ENCODE results near the gene PIEZO2.

The PIEZO2 gene

GRCh38 chr18:10702206-10702605 is 447.2 kb downstream of the PIEZO2 start:
- no peak overlapping the region for H3K4me2 ChIP-seq (ENCODE audit: low read length)
- no peaks in the 10 kb centered on the region for H3K36me3 ChIP-seq (ENCODE audit: control insufficient read depth in 1 of 2, insufficient read depth in 2 of 2, low read length in 2 of 2)
- no peak overlapping the region for H3K4ac ChIP-seq (ENCODE audit: low read depth, low read length)
- H4K8ac ChIP-seq (ENCODE audit: low read depth, low read length) = no peak overlapping the region
- no peak overlapping the region for H2BK120ac ChIP-seq (ENCODE audit: insufficient read depth, low read length, poor library complexity)
- no peak overlapping the region for H3K23ac ChIP-seq (ENCODE audit: low read length)
- H3K4me3 ChIP-seq (ENCODE audit: low read depth, low read length) = no peak overlapping the region
- no peak overlapping the region for H2BK12ac ChIP-seq (ENCODE audit: low read length)
- no peak for DNase-seq
- no peaks in the 10 kb centered on the region for H3K27me3 ChIP-seq (ENCODE audit: insufficient read depth, low read length)
- WGBS (ENCODE audit: extremely low coverage, insufficient coverage, insufficient read length) = no CpG with 5 or more reads among the region's 8 CpGs
- H4K91ac ChIP-seq (ENCODE audit: low read depth, low read length) = no peak overlapping the region
- no peak overlapping the region for H2BK5ac ChIP-seq (ENCODE audit: low read depth, low read length, poor library complexity)
- H3K18ac ChIP-seq (ENCODE audit: low read length) = no peak overlapping the region
- no peak overlapping the region for H3K27ac ChIP-seq (ENCODE audit: low read depth, low read length)
- no peak overlapping the region for H4K12ac ChIP-seq (ENCODE audit: low read depth, low read length)
- no peak overlapping the region for H2AFZ ChIP-seq (ENCODE audit: insufficient read depth, low read length, poor library complexity)
- H3K9me3 ChIP-seq (ENCODE audit: insufficient read depth, low read depth, low read length) = peaks cover 2% of the 10 kb centered on the region
- no peaks in the 10 kb centered on the region for H3K79me2 ChIP-seq (ENCODE audit: control insufficient read depth, insufficient read depth, low read length, poor library complexity)
- H3K79me1 ChIP-seq (ENCODE audit: low read length) = no peaks in the 10 kb centered on the region
- no peak overlapping the region for H3K14ac ChIP-seq (ENCODE audit: low read length)
- H3K4me1 ChIP-seq (ENCODE audit: control insufficient read depth in 1 of 2, insufficient read depth in 2 of 2, low read length in 2 of 2) = no peaks in the 10 kb centered on the region
- H2AK5ac ChIP-seq (ENCODE audit: low read length) = no peak overlapping the region
- H3K9ac ChIP-seq (ENCODE audit: low read length) = no peak overlapping the region

- Histone ChIP-seq H3K9me3 (ENCODE audit: insufficient read depth, low read depth, low read length) (peaks cover 4% of the 10 kb centered on the region), H3K27me3 (ENCODE audit: insufficient read depth, low read length) (no peaks in the 10 kb centered on the region), H3K4ac (ENCODE audit: low read depth, low read length) (no peak overlapping the region), H3K14ac (ENCODE audit: low read length) (no peak overlapping the region), H4K12ac (ENCODE audit: low read depth, low read length) (no peak overlapping the region), H3K79me2 (ENCODE audit: control insufficient read depth, insufficient read depth, low read length, poor library complexity) (no peaks in the 10 kb centered on the region), H4K91ac (ENCODE audit: low read depth, low read length) (no peak overlapping the region), H3K23ac (ENCODE audit: low read length) (no peak overlapping the region), H3K4me3 (ENCODE audit: low read depth, low read length) (no peak overlapping the region), H2AK5ac (ENCODE audit: low read length) (no peak overlapping the region), H3K9ac (ENCODE audit: low read length) (no peak overlapping the region), H2BK5ac (ENCODE audit: low read depth, low read length, poor library complexity) (no peak overlapping the region), H3K27ac (ENCODE audit: low read depth, low read length) (no peak overlapping the region), H2BK12ac (ENCODE audit: low read length) (no peak overlapping the region), H2AFZ (ENCODE audit: insufficient read depth, low read length, poor library complexity) (no peak overlapping the region), H4K8ac (ENCODE audit: low read depth, low read length) (no peak overlapping the region), H3K36me3 (ENCODE audit: control insufficient read depth in 1 of 2, insufficient read depth in 2 of 2, low read length in 2 of 2) (no peaks in the 10 kb centered on the region), H3K4me2 (ENCODE audit: low read length) (no peak overlapping the region), H3K18ac (ENCODE audit: low read length) (no peak overlapping the region), H2BK120ac (ENCODE audit: insufficient read depth, low read length, poor library complexity) (no peak overlapping the region), H3K79me1 (ENCODE audit: low read length) (no peaks in the 10 kb centered on the region), H3K4me1 (ENCODE audit: control insufficient read depth in 1 of 2, insufficient read depth in 2 of 2, low read length in 2 of 2) (peaks cover 0 to 2% of the 10 kb centered on the region in 2 experiments)
- no peak for DNase-seq
- no CpG with 5 or more reads among the region's 7 CpGs for WGBS (ENCODE audit: extremely low coverage, insufficient coverage, insufficient read length)
Measured at GRCh38 chr18:10690366-10690765, 459.0 kb downstream of the PIEZO2 start.

GRCh38 chr18:10690035-10690329 is 459.4 kb downstream of the PIEZO2 start:
- no peak overlapping the region for H3K23ac ChIP-seq (ENCODE audit: low read length)
- H3K27ac ChIP-seq (ENCODE audit: low read depth, low read length) = no peak overlapping the region
- H2AFZ ChIP-seq (ENCODE audit: insufficient read depth, low read length, poor library complexity) = no peak overlapping the region
- H3K9ac ChIP-seq (ENCODE audit: low read length) = no peak overlapping the region
- H2AK5ac ChIP-seq (ENCODE audit: low read length) = no peak overlapping the region
- no peak overlapping the region for H3K18ac ChIP-seq (ENCODE audit: low read length)
- no peak overlapping the region for H4K8ac ChIP-seq (ENCODE audit: low read depth, low read length)
- H3K4me3 ChIP-seq (ENCODE audit: low read depth, low read length) = no peak overlapping the region
- no peaks in the 10 kb centered on the region for H3K4me1 ChIP-seq (ENCODE audit: control insufficient read depth in 1 of 2, insufficient read depth in 2 of 2, low read length in 2 of 2)
- H3K79me1 ChIP-seq (ENCODE audit: low read length) = no peaks in the 10 kb centered on the region
- no peak overlapping the region for H2BK120ac ChIP-seq (ENCODE audit: insufficient read depth, low read length, poor library complexity)
- H3K36me3 ChIP-seq (ENCODE audit: control insufficient read depth in 1 of 2, insufficient read depth in 2 of 2, low read length in 2 of 2) = no peaks in the 10 kb centered on the region
- H3K14ac ChIP-seq (ENCODE audit: low read length) = no peak overlapping the region
- no peak overlapping the region for H2BK5ac ChIP-seq (ENCODE audit: low read depth, low read length, poor library complexity)
- no peaks in the 10 kb centered on the region for H3K79me2 ChIP-seq (ENCODE audit: control insufficient read depth, insufficient read depth, low read length, poor library complexity)
- DNase-seq = no peak
- H4K12ac ChIP-seq (ENCODE audit: low read depth, low read length) = no peak overlapping the region
- peaks cover 2% of the 10 kb centered on the region for H3K9me3 ChIP-seq (ENCODE audit: insufficient read depth, low read depth, low read length)
- H3K4me2 ChIP-seq (ENCODE audit: low read length) = no peak overlapping the region
- no peak overlapping the region for H2BK12ac ChIP-seq (ENCODE audit: low read length)
- H4K91ac ChIP-seq (ENCODE audit: low read depth, low read length) = no peak overlapping the region
- H3K27me3 ChIP-seq (ENCODE audit: insufficient read depth, low read length) = no peaks in the 10 kb centered on the region
- no CpG with 5 or more reads among the region's 4 CpGs for WGBS (ENCODE audit: extremely low coverage, insufficient coverage, insufficient read length)
- no peak overlapping the region for H3K4ac ChIP-seq (ENCODE audit: low read depth, low read length)

- H3K9ac ChIP-seq (ENCODE audit: low read length) = no peak overlapping the region
- no peak overlapping the region for H2AK5ac ChIP-seq (ENCODE audit: low read length)
- no peak overlapping the region for H3K4me2 ChIP-seq (ENCODE audit: low read length)
- no peak overlapping the region for H4K12ac ChIP-seq (ENCODE audit: low read depth, low read length)
- H3K79me2 ChIP-seq (ENCODE audit: control insufficient read depth, insufficient read depth, low read length, poor library complexity) = no peaks in the 10 kb centered on the region
- no peak overlapping the region for H4K8ac ChIP-seq (ENCODE audit: low read depth, low read length)
- no peak overlapping the region for H2BK120ac ChIP-seq (ENCODE audit: insufficient read depth, low read length, poor library complexity)
- no peak overlapping the region for H2BK12ac ChIP-seq (ENCODE audit: low read length)
- WGBS (ENCODE audit: extremely low coverage, insufficient coverage, insufficient read length) = no CpG with 5 or more reads among the region's 12 CpGs
- no peak overlapping the region for H3K14ac ChIP-seq (ENCODE audit: low read length)
- H3K27ac ChIP-seq (ENCODE audit: low read depth, low read length) = no peak overlapping the region
- no peaks in the 10 kb centered on the region for H3K36me3 ChIP-seq (ENCODE audit: control insufficient read depth in 1 of 2, insufficient read depth in 2 of 2, low read length in 2 of 2)
- H3K9me3 ChIP-seq (ENCODE audit: insufficient read depth, low read depth, low read length) = peaks cover 2% of the 10 kb centered on the region
- H3K4ac ChIP-seq (ENCODE audit: low read depth, low read length) = no peak overlapping the region
- no peak overlapping the region for H4K91ac ChIP-seq (ENCODE audit: low read depth, low read length)
- no peak overlapping the region for H2AFZ ChIP-seq (ENCODE audit: insufficient read depth, low read length, poor library complexity)
- H2BK5ac ChIP-seq (ENCODE audit: low read depth, low read length, poor library complexity) = no peak overlapping the region
- no peaks in the 10 kb centered on the region for H3K79me1 ChIP-seq (ENCODE audit: low read length)
- H3K18ac ChIP-seq (ENCODE audit: low read length) = no peak overlapping the region
- DNase-seq = no peak
- H3K27me3 ChIP-seq (ENCODE audit: insufficient read depth, low read length) = no peaks in the 10 kb centered on the region
- H3K23ac ChIP-seq (ENCODE audit: low read length) = no peak overlapping the region
- H3K4me3 ChIP-seq (ENCODE audit: low read depth, low read length) = no peak overlapping the region
- H3K4me1 ChIP-seq (ENCODE audit: control insufficient read depth in 1 of 2, insufficient read depth in 2 of 2, low read length in 2 of 2) = no peaks in the 10 kb centered on the region
Measured at GRCh38 chr18:10689236-10690034, 459.9 kb downstream of the PIEZO2 start.
